Natural killer cell treated with Interleukin-12 subunit alpha and Interleukin-12 subunit beta and Interleukin-15 and Interleukin-18, amount 100 ng/mL, for 72 hours (primary cell): ENCODE results near the gene ZNF329. TPM values are rescaled to one million over a fixed set of nuclear protein-coding genes. Genes with fewer than 3 reads are reported as not detected.
"Not testable (repeated sequence)": the region's sequence is repeated elsewhere in the genome, so short reads cannot be mapped to it uniquely, and the experiment has no call there.

ENCODE experiments used
- ATAC-seq, 2 donors: fragments of 150-1000 bp; cut with Tn5 transposase in 1 of 2; sonication (Bioruptor Pico), chemical (Tn5 transposase) in 1 of 2; 2 replicates each; pipeline ENCODE4 v1.10.0; 2021
- DNase-seq: peaks from one replicate; pipeline ENCODE4 v3.0.0; 2022; ENCODE audit warnings: low spot score
- H3K27ac Mint-ChIP-seq, 2 donors: 1 replicate in 1 of 2; 2 replicates in 1 of 2; pipeline ENCODE4 v1.8.0; 2022; ENCODE audit warnings: mixed read lengths in 2 of 2, mild to moderate bottlenecking in 1 of 2, moderate library complexity in 1 of 2
- H3K27me3 Mint-ChIP-seq, 2 donors: 1 replicate in 1 of 2; 2 replicates in 1 of 2; pipeline ENCODE4 v1.8.0; 2022; ENCODE audit warnings: mixed read lengths in 2 of 2
- H3K36me3 Mint-ChIP-seq: one replicate; pipeline ENCODE4 v1.8.0; 2022; ENCODE audit warnings: mixed read lengths
- H3K4me1 Mint-ChIP-seq, 2 donors: 1 replicate in 1 of 2; 2 replicates in 1 of 2; pipeline ENCODE4 v1.8.0; 2022; ENCODE audit warnings: low read depth in 2 of 2, mixed read lengths in 2 of 2, mild to moderate bottlenecking in 1 of 2
- H3K4me3 Mint-ChIP-seq: one replicate; pipeline ENCODE4 v1.8.0; 2022; ENCODE audit warnings: mixed read lengths
- H3K9me3 Mint-ChIP-seq: 2 replicates; pipeline ENCODE4 v1.8.0; 2022; ENCODE audit warnings: mixed read lengths
- total RNA-seq, 2 donors: library from RNA; stranded (reverse); gene quantifications; one replicate each; pipeline ENCODE4 v1.2.3, GENCODE V29; 2022

Gene ZNF329
- total RNA-seq, 2 donors from 2014 or later: 2.7 to 7.3 TPM

DNA sequence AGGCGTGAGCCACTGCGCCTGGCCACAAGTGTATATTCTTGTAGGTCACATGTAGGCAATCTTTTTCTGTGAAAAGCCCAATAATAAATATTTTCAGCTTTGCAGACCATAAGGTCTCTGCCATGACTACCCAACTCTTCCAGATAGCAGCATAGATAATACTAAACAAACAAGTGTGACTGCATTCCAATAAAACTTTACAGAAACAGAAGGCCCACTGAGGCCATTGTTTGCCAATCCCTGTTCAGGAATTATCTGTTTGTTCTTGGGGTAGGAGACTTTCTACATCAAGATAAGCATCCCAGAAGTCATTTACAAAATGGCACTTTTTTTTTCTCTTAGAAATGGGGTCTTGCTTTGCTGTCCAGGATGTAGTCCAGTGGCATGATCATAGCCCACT lies 2.8 kb upstream of the ZNF329 start:
- H3K9me3 Mint-ChIP-seq: peaks cover 6% of the 10 kb centered on the region
- no peak overlapping the region for H3K27ac Mint-ChIP-seq
- no peaks in the 10 kb centered on the region for H3K27me3 Mint-ChIP-seq

GRCh38 chr19:58147475-58147874 lies 3.1 kb downstream of the ZNF329 start:
- ATAC-seq, H3K27me3 Mint-ChIP-seq, DNase-seq, H3K4me3 Mint-ChIP-seq, H3K27ac Mint-ChIP-seq, H3K9me3 Mint-ChIP-seq: not testable (repeated sequence)
- peaks cover 31% of the 10 kb centered on the region for H3K36me3 Mint-ChIP-seq
- peaks cover 12 to 19% of the 10 kb centered on the region in 2 donors for H3K4me1 Mint-ChIP-seq

More for the DNA sequence above, 2.8 kb upstream of the ZNF329 start:
- DNase-seq (no peak), ATAC-seq (no peak)
- peaks cover 26% of the 10 kb centered on the region for H3K36me3 Mint-ChIP-seq
- peaks cover 12 to 22% of the 10 kb centered on the region in 2 donors for H3K4me1 Mint-ChIP-seq
- H3K4me3 Mint-ChIP-seq: no peak overlapping the region

DNA sequence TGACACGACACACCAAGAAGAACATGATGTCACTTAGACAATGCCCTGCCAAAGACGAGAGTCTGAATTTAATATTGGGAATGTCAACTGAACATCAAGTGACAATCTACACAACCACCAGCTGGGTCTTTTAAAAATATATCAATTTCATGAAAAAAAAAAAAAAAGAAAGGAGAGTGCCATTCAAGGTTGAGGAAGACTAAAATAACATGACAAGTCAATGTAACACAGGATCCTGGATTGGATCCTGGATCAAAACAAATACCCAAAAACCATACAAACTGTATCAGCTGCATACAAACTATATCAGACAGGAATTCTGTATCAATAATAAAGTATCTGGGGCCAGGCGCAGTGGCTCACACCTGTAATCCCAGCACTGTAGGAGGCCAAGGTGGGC lies 4.7 kb downstream of the ZNF329 start:
- Mint-ChIP-seq H3K27me3 (no peaks in the 10 kb centered on the region), H3K9me3 (peaks cover 10% of the 10 kb centered on the region), H3K4me3 (no peak overlapping the region), H3K4me1 (peaks cover 12 to 14% of the 10 kb centered on the region in 2 donors), H3K36me3 (peaks cover 27% of the 10 kb centered on the region), H3K27ac (no peak overlapping the region)
- DNase-seq (no peak), ATAC-seq (no peak)

- H3K36me3 Mint-ChIP-seq: peaks cover 68% of the 10 kb centered on the region
- DNase-seq: no peak
- no peaks in the 10 kb centered on the region for H3K27me3 Mint-ChIP-seq
- H3K27ac Mint-ChIP-seq: no peak overlapping the region
- peaks cover 24% of the 10 kb centered on the region for H3K9me3 Mint-ChIP-seq
- H3K4me1 Mint-ChIP-seq: peaks cover 0 to 2% of the 10 kb centered on the region in 2 donors
- no peak overlapping the region for H3K4me3 Mint-ChIP-seq
- no peak for ATAC-seq
Measured at GRCh38 chr19:58134244-58134643, 16.3 kb downstream of the ZNF329 start.

DNA sequence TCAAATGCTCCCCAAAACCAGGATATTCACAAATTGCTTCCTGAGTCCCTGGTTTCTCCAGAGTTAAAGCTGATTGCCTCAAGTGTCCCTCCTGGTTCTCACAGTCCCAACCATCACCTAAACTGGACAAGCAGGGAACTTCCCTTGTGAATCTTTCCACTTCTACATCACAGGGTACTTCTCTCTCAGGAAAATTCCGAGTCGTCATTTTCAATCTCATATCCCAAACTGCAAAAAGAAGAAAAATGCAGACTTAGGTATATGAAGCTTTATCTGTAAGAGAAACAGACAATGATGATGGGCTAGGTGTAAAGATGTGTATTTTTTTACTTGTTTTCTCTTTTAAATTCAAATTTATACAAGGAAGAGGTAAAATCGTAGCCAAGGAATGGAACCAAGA lies 21.3 kb downstream of the ZNF329 start:
- Mint-ChIP-seq H3K4me1 (peaks cover 0 to 2% of the 10 kb centered on the region in 2 donors), H3K36me3 (peaks cover 79% of the 10 kb centered on the region), H3K27ac (no peak overlapping the region), H3K27me3 (no peaks in the 10 kb centered on the region), H3K4me3 (no peak overlapping the region), H3K9me3 (peaks cover 35% of the 10 kb centered on the region)
- no peak for ATAC-seq
- no peak for DNase-seq

DNA sequence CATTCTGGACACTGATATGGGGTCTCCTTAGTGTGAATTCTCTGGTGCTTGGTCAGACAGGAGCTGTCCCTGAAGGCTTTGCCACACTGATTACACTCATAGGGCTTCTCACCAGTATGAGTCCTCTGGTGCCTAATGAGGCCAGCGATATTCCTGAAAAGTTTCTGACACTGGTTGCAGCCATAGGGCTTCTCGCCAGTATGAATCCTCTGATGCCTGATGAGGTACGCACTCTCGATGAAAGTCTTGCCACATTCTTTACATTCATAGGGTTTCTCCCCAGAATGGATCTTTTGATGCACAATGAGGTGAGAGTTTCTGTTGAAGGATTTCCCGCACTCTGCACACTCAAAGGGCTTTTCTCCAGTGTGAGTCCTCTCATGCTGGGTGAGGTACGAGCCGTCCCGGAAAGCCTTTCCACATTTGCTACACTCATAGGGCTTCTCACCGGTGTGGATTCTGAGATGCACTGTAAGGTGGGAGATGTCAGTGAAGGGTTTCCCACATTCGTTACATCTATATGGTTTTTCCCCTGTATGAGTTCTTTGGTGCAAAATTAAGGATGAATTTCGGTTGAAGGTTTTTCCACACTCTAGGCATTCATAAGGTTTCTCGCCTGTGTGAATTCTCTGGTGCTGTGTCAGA lies 22.4 kb downstream of the ZNF329 start:
- no peaks in the 10 kb centered on the region for H3K4me1 Mint-ChIP-seq
- no peak for DNase-seq
- H3K27me3 Mint-ChIP-seq: no peaks in the 10 kb centered on the region
- no peak overlapping the region for H3K4me3 Mint-ChIP-seq
- H3K9me3 Mint-ChIP-seq: peaks cover 35% of the 10 kb centered on the region
- no peak overlapping the region for H3K27ac Mint-ChIP-seq
- no peak for ATAC-seq
- peaks cover 74% of the 10 kb centered on the region for H3K36me3 Mint-ChIP-seq

DNA sequence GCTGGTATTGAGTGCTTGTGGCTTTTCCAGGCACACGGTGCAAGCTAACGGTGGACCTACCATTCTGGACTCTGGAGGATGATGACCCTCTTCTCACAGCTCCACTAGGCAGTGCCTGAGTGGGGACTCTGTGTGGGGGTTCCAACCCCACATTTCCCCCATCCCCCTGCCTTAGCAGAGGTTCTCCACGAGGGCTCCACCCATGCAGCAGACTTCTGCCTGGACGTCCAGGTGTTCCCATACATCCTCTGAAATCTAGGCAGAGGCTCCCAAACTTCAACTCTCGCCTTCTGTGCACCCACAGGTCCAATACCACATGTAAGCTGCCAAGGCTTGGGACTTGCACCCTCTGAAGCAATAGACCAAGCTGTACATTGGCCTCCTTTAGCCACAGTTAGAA lies 27.2 kb downstream of the ZNF329 start:
- no peak for ATAC-seq
- Mint-ChIP-seq H3K4me3 (no peak overlapping the region), H3K27me3 (no peaks in the 10 kb centered on the region), H3K27ac (no peak overlapping the region), H3K36me3 (peaks cover 67% of the 10 kb centered on the region), H3K9me3 (peaks cover 44% of the 10 kb centered on the region), H3K4me1 (peaks cover 0 to 7% of the 10 kb centered on the region in 2 donors)
- no peak for DNase-seq

DNA sequence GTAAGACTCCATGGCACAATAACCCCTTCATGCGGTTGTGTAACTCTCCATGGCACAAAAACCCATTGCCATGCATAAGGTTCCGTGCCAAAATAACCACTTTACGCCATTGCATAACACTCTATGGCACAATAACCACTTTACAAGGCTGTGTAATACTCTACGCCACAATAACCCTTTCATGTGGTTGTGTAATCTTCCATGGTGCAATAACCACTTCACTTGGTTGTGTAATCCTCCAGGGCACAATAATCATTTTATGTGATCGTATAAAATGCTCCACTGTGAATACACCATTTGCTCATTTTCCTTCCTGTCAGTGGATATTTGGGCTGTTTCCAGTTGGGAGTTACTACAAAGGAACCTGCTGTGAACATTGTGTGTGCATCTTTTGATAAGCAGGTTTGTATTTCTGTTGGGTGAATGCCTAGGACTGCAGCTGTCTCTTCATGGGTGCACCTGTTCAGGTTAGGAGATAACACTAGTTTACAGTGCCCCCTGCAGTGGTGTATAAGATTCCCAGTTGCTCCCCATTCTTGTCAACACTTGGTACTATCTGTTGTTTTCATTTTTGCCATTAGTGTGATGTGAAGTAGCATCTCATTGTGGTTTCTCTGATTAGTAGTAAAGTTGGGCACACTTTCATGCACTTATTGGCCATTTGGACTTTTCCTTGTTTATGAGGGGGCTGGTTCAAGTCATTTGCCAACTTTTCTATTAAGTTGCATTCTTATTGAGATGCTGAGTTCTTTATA lies 31.4 kb downstream of the ZNF329 start:
- no peak overlapping the region for H3K27ac Mint-ChIP-seq
- ATAC-seq (no peak), DNase-seq (no peak)
- no peak overlapping the region for H3K4me3 Mint-ChIP-seq
- peaks cover 0 to 7% of the 10 kb centered on the region in 2 donors for H3K27me3 Mint-ChIP-seq
- peaks cover 0 to 10% of the 10 kb centered on the region in 2 donors for H3K4me1 Mint-ChIP-seq
- peaks cover 42% of the 10 kb centered on the region for H3K9me3 Mint-ChIP-seq
- peaks cover 59% of the 10 kb centered on the region for H3K36me3 Mint-ChIP-seq

GRCh38 chr19:58117841-58118575 lies 32.6 kb downstream of the ZNF329 start:
- no peak overlapping the region for H3K4me3 Mint-ChIP-seq

GRCh38 chr19:58108546-58108817 lies 42.1 kb downstream of the ZNF329 start:
- no peak for ATAC-seq
- peaks cover 27% of the 10 kb centered on the region for H3K9me3 Mint-ChIP-seq
- no peaks in the 10 kb centered on the region for H3K27me3 Mint-ChIP-seq
- peaks cover 39% of the 10 kb centered on the region for H3K36me3 Mint-ChIP-seq
- H3K4me1 Mint-ChIP-seq: no peaks in the 10 kb centered on the region
- no peak for DNase-seq
- no peak overlapping the region for H3K27ac Mint-ChIP-seq
- no peak overlapping the region for H3K4me3 Mint-ChIP-seq

More at GRCh38 chr19:58117841-58118575, 32.6 kb downstream of the ZNF329 start:
- DNase-seq (no peak), ATAC-seq (no peak)
- H3K4me1 Mint-ChIP-seq: peaks cover 0 to 10% of the 10 kb centered on the region in 2 donors
- peaks cover 53% of the 10 kb centered on the region for H3K36me3 Mint-ChIP-seq
- peaks cover 40% of the 10 kb centered on the region for H3K9me3 Mint-ChIP-seq
- peaks cover 0 to 7% of the 10 kb centered on the region in 2 donors for H3K27me3 Mint-ChIP-seq
- H3K27ac Mint-ChIP-seq: no peak overlapping the region

GRCh38 chr19:58107778-58108545 lies 42.6 kb downstream of the ZNF329 start:
- H3K9me3 Mint-ChIP-seq: peaks cover 32% of the 10 kb centered on the region
- no peak overlapping the region for H3K27ac Mint-ChIP-seq
- no peak overlapping the region for H3K4me3 Mint-ChIP-seq
- no peaks in the 10 kb centered on the region for H3K27me3 Mint-ChIP-seq
- peaks cover 44% of the 10 kb centered on the region for H3K36me3 Mint-ChIP-seq
- DNase-seq (no peak), ATAC-seq (no peak)
- H3K4me1 Mint-ChIP-seq: no peaks in the 10 kb centered on the region

DNA sequence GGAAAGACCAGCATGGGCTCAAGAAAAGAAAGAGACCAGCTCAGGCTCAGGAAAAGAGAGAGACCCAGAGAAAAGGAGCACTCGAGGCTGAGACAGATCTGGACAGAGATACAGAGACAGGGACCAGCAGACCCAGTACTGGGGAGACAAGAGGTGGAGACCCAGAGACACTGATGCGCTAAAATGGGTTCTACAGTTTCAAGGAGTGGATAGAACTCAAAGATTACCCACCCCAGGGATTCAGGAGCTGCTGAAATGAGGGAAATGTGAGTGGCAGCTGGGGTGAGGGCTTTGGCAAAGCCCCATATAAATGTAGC lies 51.9 kb downstream of the ZNF329 start:
- Mint-ChIP-seq H3K4me3 (peak overlapping the region; percentile 98), H3K27ac (peak overlapping the region; percentile 91 to 97), H3K36me3 (peaks cover 15% of the 10 kb centered on the region), H3K27me3 (no peaks in the 10 kb centered on the region), H3K4me1 (peaks cover 6 to 14% of the 10 kb centered on the region in 2 donors), H3K9me3 (peaks cover 15% of the 10 kb centered on the region)
- no peak for DNase-seq
- ATAC-seq: no peak

DNA sequence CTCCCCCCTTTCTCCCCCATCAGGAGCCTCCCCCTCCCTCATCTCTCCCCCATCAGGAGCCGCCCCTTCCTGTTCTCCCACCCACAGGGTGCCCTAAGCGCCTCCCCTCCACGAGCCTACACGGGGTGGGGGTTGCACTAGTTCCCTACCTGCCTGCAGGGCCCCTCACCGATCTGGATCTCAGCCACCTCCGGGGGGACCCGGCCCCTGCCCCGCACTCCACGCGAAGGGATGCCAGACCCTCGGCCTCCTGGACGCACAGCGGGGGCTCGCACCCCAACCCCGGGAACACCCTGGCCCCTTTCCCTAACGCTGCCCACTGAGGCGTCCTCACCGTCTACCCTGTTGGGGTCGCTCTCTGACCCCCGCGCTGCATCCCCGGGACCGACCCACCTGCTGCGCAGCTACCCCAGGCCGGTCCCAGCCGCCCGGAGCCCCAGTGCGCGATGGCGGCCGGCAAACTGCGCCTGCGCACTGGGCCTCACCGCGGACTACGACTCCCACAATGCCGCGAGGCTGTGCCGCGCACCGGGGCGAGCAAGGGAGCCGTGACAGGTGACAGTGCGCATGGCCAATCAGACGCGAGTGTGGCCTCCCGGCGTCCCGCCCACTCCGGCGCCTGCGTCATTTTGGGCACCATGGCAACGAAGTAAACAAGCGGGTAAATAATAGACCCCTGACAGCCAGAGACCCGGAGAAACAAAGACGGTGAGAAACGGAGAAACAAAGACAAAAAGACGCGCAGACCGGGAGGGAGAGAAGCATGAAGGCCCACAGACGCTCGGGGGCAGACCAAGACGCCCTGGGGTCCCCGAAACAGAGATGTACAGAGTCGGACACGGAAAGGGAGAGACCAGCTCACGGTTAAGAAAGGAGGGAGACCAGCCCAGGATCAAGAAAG lies 52.6 kb downstream of the ZNF329 start, which contains the start of gene ZSCAN18:
ZSCAN18 (minus strand) TSS at position 451 of the 901 bp plus-strand sequence. CDS start 7,964 bp downstream, outside the sequence.
- ATAC-seq (peak; percentile 97 to 100), DNase-seq (peak; percentile 97)
- Mint-ChIP-seq H3K4me1 (peaks cover 6 to 14% of the 10 kb centered on the region in 2 donors), H3K9me3 (peaks cover 12% of the 10 kb centered on the region), H3K36me3 (peaks cover 14% of the 10 kb centered on the region), H3K27ac (peak within 1 kb of the TSS; percentile 91 to 97), H3K27me3 (no peaks in the 10 kb centered on the region), H3K4me3 (peak within 1 kb of the TSS; percentile 98)
